GM21723 (cell line): ENCODE results near the gene FKBP1A.
"Not testable (repeated sequence)": the region's sequence is repeated elsewhere in the genome, so short reads cannot be mapped to it uniquely, and the experiment has no call there.

Experiments used
- ATAC-seq: cut with Tn5 transposase; IDR thresholded peaks from one replicate; pipeline ENCODE4 v1.9.1; 2021; ENCODE audit warnings: mild to moderate bottlenecking, moderate library complexity; ENCODE audit not compliant: unreplicated experiment

Gene FKBP1A

DNA sequence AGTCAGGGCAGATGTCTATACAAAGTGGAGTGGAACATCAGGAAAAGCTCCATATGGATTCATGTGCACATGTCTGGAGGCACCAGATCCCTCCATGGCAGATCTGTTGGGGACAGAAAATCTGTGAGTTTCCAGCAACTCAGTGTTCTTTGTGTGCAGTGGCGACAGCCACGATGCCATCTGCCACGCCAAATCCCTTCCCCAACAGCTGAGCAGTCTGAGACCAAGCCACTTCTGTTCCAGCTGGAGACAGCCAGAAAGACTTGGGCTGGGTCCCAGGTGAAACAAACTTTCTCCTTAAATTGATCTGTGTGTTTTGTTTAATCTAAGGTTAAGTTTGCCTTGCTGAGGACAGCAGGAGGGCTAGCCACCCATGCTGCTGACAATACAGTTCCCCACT is 22.9 kb downstream of the FKBP1A start:
- ATAC-seq = no peak

- no peak for ATAC-seq
Measured at GRCh38 chr20:1368448-1369199, 24.2 kb downstream of the FKBP1A start.

- no peak for ATAC-seq
Measured at GRCh38 chr20:1367479-1367878, 25.4 kb downstream of the FKBP1A start.

DNA sequence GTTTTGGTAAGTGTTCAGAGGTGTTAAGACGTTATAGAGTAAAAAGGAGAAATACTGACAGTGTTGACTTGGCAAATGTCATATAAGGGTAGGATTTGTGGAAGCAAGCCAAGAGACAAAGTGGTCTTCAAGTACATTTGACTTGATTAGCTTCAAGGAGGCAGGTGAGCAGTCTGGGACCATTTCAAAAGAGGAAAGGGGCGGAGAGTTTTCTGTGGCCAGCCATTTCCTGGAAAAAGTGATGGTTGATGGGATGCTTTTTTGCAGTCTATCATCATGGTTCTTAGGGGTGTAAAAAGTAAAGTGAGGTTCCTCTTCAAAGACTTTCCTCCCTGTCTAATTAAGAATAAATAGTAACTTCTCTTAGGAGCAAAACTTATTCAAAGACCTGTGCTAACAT is 28.7 kb downstream of the FKBP1A start:
- ATAC-seq = no peak

DNA sequence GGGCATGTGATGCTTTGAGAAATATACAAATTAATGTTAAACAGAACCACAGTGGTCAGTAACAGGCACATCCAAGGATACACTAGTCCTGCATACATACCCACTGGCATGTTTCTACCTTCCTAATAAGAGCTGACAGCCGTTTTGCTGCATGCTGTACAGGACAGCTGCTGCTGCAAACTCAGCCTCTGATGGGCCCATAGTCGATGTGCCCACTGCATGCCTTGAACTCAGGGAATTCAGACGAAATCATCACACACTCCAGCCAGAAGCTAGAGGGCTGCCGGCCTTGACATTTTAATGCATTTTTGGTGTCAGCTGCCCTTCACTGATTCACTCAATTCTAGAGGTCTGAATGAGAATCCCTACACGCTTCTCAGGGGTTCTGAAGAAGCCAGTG is 29.3 kb downstream of the FKBP1A start:
- ATAC-seq = no peak

DNA sequence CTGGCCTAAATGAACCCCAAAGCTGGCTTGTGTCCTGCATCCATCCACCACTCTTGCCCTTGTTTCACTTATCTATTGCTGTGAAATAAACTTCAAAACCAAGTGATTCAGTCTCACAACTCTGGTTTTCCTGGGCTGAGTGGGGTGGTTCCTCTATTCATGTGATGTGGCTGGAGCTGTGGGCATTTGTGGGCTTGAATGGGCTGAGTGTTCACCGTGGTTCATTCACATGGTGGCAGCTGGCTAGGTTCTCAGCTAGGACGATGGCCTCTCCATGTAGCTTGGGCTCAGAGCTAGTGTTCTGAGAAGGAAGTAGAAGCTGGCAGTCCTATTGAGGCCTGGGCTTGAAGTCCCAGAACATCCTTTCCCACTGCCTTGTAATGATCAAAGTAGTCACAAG is 30.4 kb downstream of the FKBP1A start:
- ATAC-seq = no peak

DNA sequence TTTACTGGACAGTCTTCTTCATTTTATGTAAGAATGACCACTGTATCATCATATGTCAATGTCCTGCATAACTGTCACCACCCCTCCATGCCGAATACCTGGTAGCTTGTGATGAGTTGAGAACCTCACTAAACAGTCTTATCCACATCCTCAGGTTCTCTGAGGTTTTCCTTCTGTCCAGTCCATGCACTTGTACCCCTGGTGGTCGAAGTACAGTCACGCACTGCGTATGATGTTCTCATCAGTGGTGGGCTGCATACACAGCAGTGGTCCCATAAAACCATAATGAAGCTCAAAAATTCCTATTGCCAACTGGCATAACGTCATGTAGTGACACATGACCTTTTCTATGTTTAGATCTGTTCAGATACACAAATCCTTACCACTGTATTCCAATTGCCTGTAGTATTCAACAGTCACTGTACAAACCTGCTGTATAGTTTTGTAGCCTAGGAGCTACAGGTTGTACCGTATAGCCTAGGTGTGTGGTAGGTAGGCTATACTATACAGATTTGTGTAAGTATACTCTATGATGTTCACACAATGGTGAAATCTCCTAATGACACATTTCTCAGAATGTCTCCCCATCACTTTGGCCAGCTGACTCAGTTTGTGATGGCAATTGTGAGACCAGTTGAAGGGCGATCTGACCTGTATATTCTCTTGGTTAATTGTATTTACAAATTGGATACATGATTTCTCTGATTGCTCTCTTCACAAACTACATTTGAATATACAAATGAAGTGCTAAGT is 32.6 kb downstream of the FKBP1A start:
- no peak for ATAC-seq

GRCh38 chr20:1357921-1358671 is 34.8 kb downstream of the FKBP1A start:
- ATAC-seq = no peak

DNA sequence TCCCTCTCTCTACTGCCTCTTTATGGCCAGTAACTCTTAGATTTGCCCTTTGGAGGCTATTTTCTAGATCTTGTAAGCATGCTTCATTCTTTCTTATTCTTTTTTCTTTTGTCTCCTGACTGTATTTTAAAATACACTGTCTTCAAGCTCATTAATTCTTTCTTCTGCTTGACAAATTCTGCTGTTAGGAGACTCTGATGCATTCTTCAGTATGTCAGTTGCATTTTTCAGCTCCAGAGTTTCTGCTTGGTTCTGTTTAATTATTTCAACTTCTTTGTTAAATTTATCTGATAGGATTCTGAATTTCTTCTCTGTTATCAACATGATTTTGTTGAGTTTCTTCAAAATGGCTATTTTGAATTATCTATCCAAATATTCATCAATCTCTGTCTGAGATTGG is 38.9 kb downstream of the FKBP1A start:
- ATAC-seq = no peak

DNA sequence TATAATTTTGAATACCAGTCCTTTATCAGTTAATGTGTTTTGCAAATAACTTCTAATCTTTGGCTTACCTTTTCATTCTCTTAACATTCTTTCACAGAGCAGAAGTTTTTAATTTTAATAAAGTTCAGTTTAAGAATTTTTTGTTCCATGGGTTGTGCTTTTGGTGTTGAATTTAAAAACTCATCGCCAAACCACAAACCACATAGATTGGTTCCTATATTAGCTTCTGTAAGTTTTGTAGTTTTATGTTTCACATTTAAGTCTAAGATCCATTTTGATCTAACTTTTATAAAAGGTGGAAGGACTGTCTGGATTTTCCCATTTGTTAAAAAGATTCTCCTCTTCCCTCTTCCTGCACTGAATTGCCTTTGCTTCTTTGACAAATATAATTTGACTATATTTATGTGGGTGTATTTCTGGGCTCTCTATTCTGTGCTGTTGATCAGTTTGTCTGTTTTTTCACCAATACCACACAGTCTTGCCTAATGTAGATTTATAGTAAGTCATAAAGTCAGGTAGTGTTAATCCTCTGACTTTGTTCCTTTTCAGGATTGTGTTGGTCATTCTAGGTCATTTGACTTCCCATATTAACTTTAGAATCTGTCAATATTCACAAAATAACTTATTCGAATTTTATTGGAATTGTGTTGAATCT is 46.4 kb downstream of the FKBP1A start:
- no peak for ATAC-seq

GRCh38 chr20:1345756-1346093 is 47.1 kb downstream of the FKBP1A start:
- no peak for ATAC-seq

GRCh38 chr20:1345030-1345755 is 47.7 kb downstream of the FKBP1A start:
- no peak for ATAC-seq

DNA sequence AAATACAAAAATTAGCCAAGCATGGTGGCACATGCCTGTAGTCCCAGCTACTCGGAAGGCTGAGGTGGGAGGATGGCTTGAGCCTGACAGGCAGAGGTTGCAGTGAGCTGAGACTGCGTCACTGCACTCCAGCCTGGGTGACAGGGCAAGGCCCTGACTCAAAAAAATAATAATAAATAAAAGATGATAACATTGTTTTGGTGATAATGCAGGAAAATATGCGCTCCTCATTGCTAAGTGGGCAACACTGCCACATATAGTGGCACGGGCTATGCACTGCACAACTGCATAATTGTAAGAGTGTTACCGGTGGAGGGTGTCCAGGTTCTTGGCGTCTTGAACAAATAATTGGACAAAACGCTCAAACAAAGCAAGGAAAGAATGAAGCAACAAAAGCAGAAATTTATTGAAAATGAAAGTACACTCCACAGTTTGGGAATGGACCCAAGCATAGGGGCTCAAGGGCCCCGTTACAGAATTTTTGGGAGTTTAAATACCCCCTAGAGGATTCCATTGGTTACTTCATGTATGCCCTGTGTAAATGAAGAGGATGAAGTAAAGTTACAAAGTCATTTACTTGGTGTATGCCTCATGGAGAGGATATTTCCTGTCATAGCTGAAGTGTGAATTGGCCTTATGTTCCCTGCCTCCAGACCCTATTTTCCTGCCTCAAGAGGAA is 49.3 kb downstream of the FKBP1A start:
- ATAC-seq = not testable (repeated sequence)

DNA sequence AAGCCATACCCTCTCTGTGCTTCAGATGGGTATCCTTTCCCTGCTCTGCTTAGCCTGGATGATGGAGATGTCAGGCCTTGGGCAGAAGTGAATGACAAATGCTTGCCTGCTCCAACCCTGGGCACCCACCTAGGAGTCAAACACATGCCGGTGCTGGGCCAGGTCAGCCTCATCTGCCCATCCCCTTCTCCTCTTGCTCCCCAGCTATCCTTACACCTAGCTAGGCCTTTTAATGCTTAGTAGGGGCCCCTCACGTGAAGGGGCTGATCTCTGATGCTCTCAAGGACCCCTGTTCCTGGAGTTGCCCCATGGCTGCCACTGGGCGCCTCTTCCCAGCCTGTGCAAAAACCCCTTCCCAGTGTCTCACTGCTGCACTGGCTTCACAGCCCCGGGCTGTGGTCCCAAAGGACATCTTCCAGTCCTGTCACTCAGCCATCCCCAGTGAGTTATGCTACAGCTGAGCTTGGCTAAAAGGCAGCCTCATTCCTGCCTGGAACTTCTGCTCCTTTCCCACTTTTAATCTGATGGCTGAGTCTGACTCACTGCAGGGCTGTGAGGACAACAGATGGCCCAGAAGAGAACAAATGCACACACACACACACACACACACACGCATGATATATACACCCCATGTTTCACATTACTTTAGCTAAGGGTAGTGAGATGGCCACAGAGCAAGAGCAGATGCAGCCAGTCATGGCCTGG is 51.1 kb downstream of the FKBP1A start:
- no peak for ATAC-seq

- no peak for ATAC-seq
Measured at GRCh38 chr20:1338801-1339200, 54.1 kb downstream of the FKBP1A start.

DNA sequence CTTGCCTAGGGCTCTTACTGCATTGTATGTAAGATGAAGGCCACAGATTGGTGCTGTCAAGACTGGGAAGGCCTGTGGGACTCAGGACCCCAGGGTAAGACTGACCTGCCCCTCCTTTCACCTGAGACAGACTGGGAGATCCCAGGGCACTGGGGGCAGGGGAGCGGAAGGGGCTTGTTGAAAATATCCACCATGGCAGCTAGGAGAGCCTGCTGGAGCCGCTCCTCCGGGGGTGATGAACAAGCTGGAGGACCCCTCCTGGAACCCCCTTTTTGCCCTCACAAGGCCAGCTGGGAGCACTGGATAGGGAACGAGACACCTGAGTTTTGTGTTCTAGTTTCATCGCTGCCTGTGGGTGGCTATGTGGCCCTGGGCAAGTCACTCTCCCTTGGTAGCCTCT is 54.8 kb downstream of the FKBP1A start:
- no peak for ATAC-seq

DNA sequence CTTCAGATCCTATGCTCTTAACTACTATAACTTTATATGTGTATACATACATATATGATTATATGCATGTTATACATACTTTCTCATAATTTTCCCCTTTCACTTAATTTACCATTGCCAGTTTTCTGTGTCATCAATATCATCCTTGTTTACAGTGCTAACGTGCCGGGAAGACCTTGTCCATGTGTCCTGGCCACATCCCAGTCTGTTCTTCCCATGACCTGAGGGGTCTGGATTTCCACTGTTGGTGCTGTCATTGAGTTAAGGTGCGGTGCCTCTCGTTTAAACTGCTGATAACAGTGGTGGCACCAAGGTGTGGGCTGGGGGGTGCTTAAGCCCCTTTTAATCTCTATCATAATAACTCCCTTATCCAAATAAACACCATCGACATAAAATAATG is 55.4 kb downstream of the FKBP1A start:
- no peak for ATAC-seq

GRCh38 chr20:1336699-1337367 is 56.0 kb downstream of the FKBP1A start:
- ATAC-seq = no peak
